DOHH2 (cell line): ENCODE measurements around the gene TNRC18.

Experiments used
- EZH2phosphoT487 ChIP-seq: fragments of 200-600 bp; sonication (generic); IDR thresholded peaks from 2 replicates; pipeline ENCODE4 v1.6.1; 2017; ENCODE audit warnings: borderline replicate concordance, mild to moderate bottlenecking, antibody characterized with exemption, low read length, moderate library complexity, mixed read lengths
- TF ChIP-seq, protein P1 (sequence below): fragments of 200-600 bp; sonication (generic); IDR thresholded peaks from one replicate; pipeline ENCODE4 v1.5.1; 2014; ENCODE audit warnings: antibody characterized with exemption, mild to moderate bottlenecking, low read depth, low read length; ENCODE audit not compliant: poor library complexity, severe bottlenecking

DNA sequence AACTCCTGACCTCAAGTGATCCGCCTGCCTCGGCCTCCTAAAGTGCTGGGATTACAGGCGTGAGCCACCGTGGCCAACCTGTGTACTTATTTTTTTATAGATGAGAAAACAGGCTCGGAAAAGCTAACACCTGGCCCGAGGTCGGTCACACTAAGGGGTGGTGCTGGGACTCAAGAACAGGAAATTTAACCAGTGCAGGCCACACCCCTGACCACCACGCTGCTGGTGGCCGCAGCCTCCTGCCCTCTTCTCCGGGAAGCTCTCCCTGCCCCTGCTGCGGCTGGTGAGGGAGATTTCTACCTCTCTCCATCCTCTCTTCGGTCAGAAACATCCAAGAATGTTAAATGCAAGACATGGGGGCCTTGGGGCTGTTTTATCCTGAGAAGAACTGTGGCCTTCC is 63.2 kb downstream of the TNRC18 start:
- TF ChIP-seq, protein P1, sequence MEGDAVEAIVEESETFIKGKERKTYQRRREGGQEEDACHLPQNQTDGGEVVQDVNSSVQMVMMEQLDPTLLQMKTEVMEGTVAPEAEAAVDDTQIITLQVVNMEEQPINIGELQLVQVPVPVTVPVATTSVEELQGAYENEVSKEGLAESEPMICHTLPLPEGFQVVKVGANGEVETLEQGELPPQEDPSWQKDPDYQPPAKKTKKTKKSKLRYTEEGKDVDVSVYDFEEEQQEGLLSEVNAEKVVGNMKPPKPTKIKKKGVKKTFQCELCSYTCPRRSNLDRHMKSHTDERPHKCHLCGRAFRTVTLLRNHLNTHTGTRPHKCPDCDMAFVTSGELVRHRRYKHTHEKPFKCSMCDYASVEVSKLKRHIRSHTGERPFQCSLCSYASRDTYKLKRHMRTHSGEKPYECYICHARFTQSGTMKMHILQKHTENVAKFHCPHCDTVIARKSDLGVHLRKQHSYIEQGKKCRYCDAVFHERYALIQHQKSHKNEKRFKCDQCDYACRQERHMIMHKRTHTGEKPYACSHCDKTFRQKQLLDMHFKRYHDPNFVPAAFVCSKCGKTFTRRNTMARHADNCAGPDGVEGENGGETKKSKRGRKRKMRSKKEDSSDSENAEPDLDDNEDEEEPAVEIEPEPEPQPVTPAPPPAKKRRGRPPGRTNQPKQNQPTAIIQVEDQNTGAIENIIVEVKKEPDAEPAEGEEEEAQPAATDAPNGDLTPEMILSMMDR = no peak
- TF ChIP-seq EZH2phosphoT487 = no peak
